GM23338 (cell line): Measurements from ENCODE around the gene GPHN. TPM values are rescaled to one million over a fixed set of nuclear protein-coding genes. Genes with fewer than 3 reads are reported as not detected.

ENCODE experiments used
- ATAC-seq: fragments of 200-7000 bp; cut with Tn5 transposase; 3 replicates; pipeline ENCODE4 v1.9.1; 2020
- DNase-seq: peaks from one replicate; pipeline ENCODE4 v3.0.0-alpha.2; 2015; ENCODE audit warnings: low spot score
- H2AFZ ChIP-seq: fragments of 200-600 bp; sonication (generic); 2 replicates; pipeline ENCODE4 v1.8.0; 2016; ENCODE audit warnings: antibody characterized with exemption, mild to moderate bottlenecking, moderate library complexity
- H3F3A ChIP-seq: fragments of 200-600 bp; sonication (generic); replicated peaks from 2 replicates; pipeline ENCODE4 v1.8.0; 2017; ENCODE audit warnings: antibody characterized with exemption, mixed run types, low read depth
- H3K27ac ChIP-seq: fragments of 200-600 bp; sonication (generic); 2 replicates; pipeline ENCODE4 v1.6.1; 2016; ENCODE audit warnings: low read depth
- H3K27me3 ChIP-seq: fragments of 200-600 bp; sonication (generic); 2 replicates; pipeline ENCODE4 v1.8.0; 2016; ENCODE audit warnings: mild to moderate bottlenecking, mixed run types, moderate library complexity; ENCODE audit not compliant: insufficient read depth
- H3K36me3 ChIP-seq: fragments of 200-600 bp; sonication (generic); 2 replicates; pipeline ENCODE4 v1.8.0; 2016; ENCODE audit warnings: mild to moderate bottlenecking; ENCODE audit not compliant: insufficient read depth
- H3K4me1 ChIP-seq: fragments of 200-600 bp; sonication (generic); 2 replicates; pipeline ENCODE4 v1.8.0; 2016; ENCODE audit warnings: mild to moderate bottlenecking, moderate library complexity; ENCODE audit not compliant: insufficient read depth
- H3K4me2 ChIP-seq: fragments of 200-600 bp; sonication (generic); 2 replicates; pipeline ENCODE4 v1.7.1; 2017; ENCODE audit warnings: mixed run types
- H3K4me3 ChIP-seq: fragments of 200-600 bp; sonication (generic); 2 replicates; pipeline ENCODE4 v1.6.1; 2016; ENCODE audit warnings: mixed run types
- H3K79me2 ChIP-seq: fragments of 200-600 bp; sonication (generic); replicated peaks from 2 replicates; pipeline ENCODE4 v1.8.0; 2017; ENCODE audit warnings: mild to moderate bottlenecking; ENCODE audit not compliant: insufficient read depth
- H3K9me2 ChIP-seq: fragments of 200-600 bp; sonication (generic); 2 replicates; pipeline ENCODE4 v1.8.0; 2017; ENCODE audit not compliant: insufficient read depth
- H4K20me1 ChIP-seq: fragments of 200-600 bp; sonication (generic); replicated peaks from 2 replicates; pipeline ENCODE4 v1.8.0; 2017; ENCODE audit warnings: mild to moderate bottlenecking; ENCODE audit not compliant: insufficient read depth
- H3K27ac Mint-ChIP-seq: 2 replicates; pipeline ENCODE4 v1.8.0; 2020; ENCODE audit warnings: inconsistent platforms, mild to moderate bottlenecking, moderate library complexity, mixed read lengths
- H3K27me3 Mint-ChIP-seq: 3 replicates; pipeline ENCODE4 v1.8.0; 2022; ENCODE audit warnings: low read depth, mild to moderate bottlenecking, moderate library complexity, mixed read lengths, inconsistent platforms; ENCODE audit not compliant: insufficient read depth, poor library complexity
- H3K36me3 Mint-ChIP-seq: 3 replicates; pipeline ENCODE4 v1.8.0; 2021; ENCODE audit warnings: low read depth, mild to moderate bottlenecking, inconsistent platforms, moderate library complexity, mixed read lengths
- H3K4me1 Mint-ChIP-seq: 3 replicates; pipeline ENCODE4 v1.8.0; 2020; ENCODE audit warnings: mild to moderate bottlenecking, inconsistent platforms, mixed read lengths
- H3K4me3 Mint-ChIP-seq: 3 replicates; pipeline ENCODE4 v1.8.0; 2021; ENCODE audit warnings: moderate library complexity, mild to moderate bottlenecking, inconsistent platforms, mixed read lengths
- H3K9me3 Mint-ChIP-seq: 3 replicates; pipeline ENCODE4 v1.8.0; 2020; ENCODE audit warnings: moderate library complexity, mild to moderate bottlenecking, inconsistent platforms, mixed read lengths
- CREB1 ChIP-seq: fragments of 250-450 bp; sonication (Bioruptor Pico); IDR thresholded peaks from 2 replicates; pipeline ENCODE4 v1.5.0; 2020; ENCODE audit warnings: low read depth, mild to moderate bottlenecking, moderate library complexity
- EZH2 ChIP-seq: fragments of 200-600 bp; sonication (generic); IDR thresholded peaks from one replicate; pipeline ENCODE4 v1.8.0; 2017; ENCODE audit warnings: antibody characterized with exemption, mild to moderate bottlenecking, low read depth; ENCODE audit not compliant: unreplicated experiment
- EZH2phosphoT487 ChIP-seq: fragments of 200-600 bp; sonication (generic); IDR thresholded peaks from one replicate; pipeline ENCODE4 v1.8.1; 2018; ENCODE audit warnings: antibody characterized with exemption; ENCODE audit not compliant: unreplicated experiment
- JUNB ChIP-seq: IDR thresholded peaks from one replicate; pipeline ENCODE4 v1.6.1; 2016; ENCODE audit warnings: antibody characterized with exemption; ENCODE audit not compliant: unreplicated experiment
- NANOG ChIP-seq: IDR thresholded peaks from 2 replicates; pipeline ENCODE4 v1.6.1; 2016; ENCODE audit warnings: antibody characterized with exemption, borderline replicate concordance
- POLR2AphosphoS5 ChIP-seq: IDR thresholded peaks from 2 replicates; pipeline ENCODE4 v1.6.1; 2016; ENCODE audit warnings: antibody characterized with exemption, low read depth
- STAT1 ChIP-seq: IDR thresholded peaks from one replicate; pipeline ENCODE4 v1.6.1; 2016; ENCODE audit warnings: antibody characterized with exemption; ENCODE audit not compliant: unreplicated experiment
- ZNF114 ChIP-seq: fragments of 250-450 bp; sonication (Bioruptor Pico); IDR thresholded peaks from 2 replicates; pipeline ENCODE4 v1.5.0; 2020; ENCODE audit warnings: mild to moderate bottlenecking, moderate library complexity
- ZNF331 ChIP-seq: fragments of 250-450 bp; sonication (Bioruptor Pico); IDR thresholded peaks from 2 replicates; pipeline ENCODE4 v1.5.0; 2020; ENCODE audit warnings: low read depth, mild to moderate bottlenecking, moderate library complexity
- polyA plus RNA-seq: library from polyadenylated mRNA; unstranded; fragments of >200 nt; fragmentation: Nextera tagmentation; extraction: Ambion mirVana; gene quantifications from 2 replicates; pipeline ENCODE4 v1.2.1, GENCODE V29; 2016
- total RNA-seq: library from RNA; depleted of rRNA; stranded (reverse); fragments of >200 nt; shearing (Covaris generic); gene quantifications from 2 replicates; pipeline ENCODE4 v1.2.3, GENCODE V29; 2014
- TF ChIP-seq, protein P1 (sequence below): fragments of 250-450 bp; sonication (Bioruptor Pico); IDR thresholded peaks from 2 replicates; pipeline ENCODE4 v1.5.0; 2020; ENCODE audit warnings: mild to moderate bottlenecking, moderate library complexity
- TF ChIP-seq, protein P2 (sequence below): IDR thresholded peaks from 2 replicates; pipeline ENCODE4 v1.6.1; 2016; ENCODE audit warnings: antibody characterized with exemption
- TF ChIP-seq, protein P3 (sequence below), 2 experiments: fragments of 200-600 bp in 1 of 2; sonication (generic) in 1 of 2; conservative IDR thresholded peaks; 2 replicates each; pipeline versions ENCODE4 v1.5.1 to v1.6.1; 2016 to 2017; ENCODE audit warnings: antibody characterized with exemption in 2 of 2, low read depth in 2 of 2, mild to moderate bottlenecking in 2 of 2, moderate library complexity in 1 of 2
- TF ChIP-seq, protein P4 (sequence below): IDR thresholded peaks from one replicate; pipeline ENCODE4 v1.6.1; 2018; ENCODE audit warnings: antibody characterized with exemption; ENCODE audit not compliant: unreplicated experiment

The GPHN gene
- total and polyA plus RNA-seq, 2 experiments from 2014 or later = 17.6 to 20.6 TPM

DNA sequence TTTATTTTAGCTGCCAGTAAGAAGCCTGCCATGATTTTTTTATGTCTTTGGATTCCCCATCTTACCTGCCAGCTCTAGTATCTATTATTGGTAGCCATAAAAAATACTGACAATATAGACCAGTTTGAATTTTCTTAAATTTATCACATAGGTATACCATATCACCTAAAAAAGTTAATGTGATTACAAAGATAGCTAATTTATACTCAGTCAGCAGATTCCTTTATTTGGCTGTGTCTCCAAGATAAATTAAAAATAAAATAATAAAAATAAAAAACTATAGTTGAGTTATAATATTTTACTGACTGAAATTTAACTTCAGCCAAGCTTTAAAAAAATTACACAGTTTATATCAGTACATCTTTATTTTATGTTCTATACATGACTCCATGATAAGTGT, 128.3 kb downstream of the GPHN start (continued):
- TF ChIP-seq, protein P1, sequence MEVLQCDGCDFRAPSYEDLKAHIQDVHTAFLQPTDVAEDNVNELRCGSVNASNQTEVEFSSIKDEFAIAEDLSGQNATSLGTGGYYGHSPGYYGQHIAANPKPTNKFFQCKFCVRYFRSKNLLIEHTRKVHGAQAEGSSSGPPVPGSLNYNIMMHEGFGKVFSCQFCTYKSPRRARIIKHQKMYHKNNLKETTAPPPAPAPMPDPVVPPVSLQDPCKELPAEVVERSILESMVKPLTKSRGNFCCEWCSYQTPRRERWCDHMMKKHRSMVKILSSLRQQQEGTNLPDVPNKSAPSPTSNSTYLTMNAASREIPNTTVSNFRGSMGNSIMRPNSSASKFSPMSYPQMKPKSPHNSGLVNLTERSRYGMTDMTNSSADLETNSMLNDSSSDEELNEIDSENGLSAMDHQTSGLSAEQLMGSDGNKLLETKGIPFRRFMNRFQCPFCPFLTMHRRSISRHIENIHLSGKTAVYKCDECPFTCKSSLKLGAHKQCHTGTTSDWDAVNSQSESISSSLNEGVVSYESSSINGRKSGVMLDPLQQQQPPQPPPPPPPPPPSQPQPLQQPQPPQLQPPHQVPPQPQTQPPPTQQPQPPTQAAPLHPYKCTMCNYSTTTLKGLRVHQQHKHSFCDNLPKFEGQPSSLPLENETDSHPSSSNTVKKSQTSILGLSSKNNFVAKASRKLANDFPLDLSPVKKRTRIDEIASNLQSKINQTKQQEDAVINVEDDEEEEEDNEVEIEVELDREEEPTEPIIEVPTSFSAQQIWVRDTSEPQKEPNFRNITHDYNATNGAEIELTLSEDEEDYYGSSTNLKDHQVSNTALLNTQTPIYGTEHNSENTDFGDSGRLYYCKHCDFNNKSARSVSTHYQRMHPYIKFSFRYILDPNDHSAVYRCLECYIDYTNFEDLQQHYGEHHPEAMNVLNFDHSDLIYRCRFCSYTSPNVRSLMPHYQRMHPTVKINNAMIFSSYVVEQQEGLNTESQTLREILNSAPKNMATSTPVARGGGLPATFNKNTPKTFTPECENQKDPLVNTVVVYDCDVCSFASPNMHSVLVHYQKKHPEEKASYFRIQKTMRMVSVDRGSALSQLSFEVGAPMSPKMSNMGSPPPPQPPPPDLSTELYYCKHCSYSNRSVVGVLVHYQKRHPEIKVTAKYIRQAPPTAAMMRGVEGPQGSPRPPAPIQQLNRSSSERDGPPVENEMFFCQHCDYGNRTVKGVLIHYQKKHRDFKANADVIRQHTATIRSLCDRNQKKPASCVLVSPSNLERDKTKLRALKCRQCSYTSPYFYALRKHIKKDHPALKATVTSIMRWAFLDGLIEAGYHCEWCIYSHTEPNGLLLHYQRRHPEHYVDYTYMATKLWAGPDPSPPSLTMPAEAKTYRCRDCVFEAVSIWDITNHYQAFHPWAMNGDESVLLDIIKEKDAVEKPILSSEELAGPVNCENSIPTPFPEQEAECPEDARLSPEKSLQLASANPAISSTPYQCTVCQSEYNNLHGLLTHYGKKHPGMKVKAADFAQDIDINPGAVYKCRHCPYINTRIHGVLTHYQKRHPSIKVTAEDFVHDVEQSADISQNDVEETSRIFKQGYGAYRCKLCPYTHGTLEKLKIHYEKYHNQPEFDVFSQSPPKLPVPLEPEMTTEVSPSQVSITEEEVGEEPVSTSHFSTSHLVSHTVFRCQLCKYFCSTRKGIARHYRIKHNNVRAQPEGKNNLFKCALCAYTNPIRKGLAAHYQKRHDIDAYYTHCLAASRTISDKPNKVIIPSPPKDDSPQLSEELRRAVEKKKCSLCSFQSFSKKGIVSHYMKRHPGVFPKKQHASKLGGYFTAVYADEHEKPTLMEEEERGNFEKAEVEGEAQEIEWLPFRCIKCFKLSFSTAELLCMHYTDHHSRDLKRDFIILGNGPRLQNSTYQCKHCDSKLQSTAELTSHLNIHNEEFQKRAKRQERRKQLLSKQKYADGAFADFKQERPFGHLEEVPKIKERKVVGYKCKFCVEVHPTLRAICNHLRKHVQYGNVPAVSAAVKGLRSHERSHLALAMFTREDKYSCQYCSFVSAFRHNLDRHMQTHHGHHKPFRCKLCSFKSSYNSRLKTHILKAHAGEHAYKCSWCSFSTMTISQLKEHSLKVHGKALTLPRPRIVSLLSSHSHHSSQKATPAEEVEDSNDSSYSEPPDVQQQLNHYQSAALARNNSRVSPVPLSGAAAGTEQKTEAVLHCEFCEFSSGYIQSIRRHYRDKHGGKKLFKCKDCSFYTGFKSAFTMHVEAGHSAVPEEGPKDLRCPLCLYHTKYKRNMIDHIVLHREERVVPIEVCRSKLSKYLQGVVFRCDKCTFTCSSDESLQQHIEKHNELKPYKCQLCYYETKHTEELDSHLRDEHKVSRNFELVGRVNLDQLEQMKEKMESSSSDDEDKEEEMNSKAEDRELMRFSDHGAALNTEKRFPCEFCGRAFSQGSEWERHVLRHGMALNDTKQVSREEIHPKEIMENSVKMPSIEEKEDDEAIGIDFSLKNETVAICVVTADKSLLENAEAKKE (CRISPR knock-in tag) = no peak
- TF ChIP-seq JUNB = no peak
- TF ChIP-seq, protein P2, sequence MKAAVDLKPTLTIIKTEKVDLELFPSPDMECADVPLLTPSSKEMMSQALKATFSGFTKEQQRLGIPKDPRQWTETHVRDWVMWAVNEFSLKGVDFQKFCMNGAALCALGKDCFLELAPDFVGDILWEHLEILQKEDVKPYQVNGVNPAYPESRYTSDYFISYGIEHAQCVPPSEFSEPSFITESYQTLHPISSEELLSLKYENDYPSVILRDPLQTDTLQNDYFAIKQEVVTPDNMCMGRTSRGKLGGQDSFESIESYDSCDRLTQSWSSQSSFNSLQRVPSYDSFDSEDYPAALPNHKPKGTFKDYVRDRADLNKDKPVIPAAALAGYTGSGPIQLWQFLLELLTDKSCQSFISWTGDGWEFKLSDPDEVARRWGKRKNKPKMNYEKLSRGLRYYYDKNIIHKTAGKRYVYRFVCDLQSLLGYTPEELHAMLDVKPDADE = no peak
- no peak for TF ChIP-seq EZH2
- no peak for TF ChIP-seq ZNF114 (CRISPR knock-in tag)
- TF ChIP-seq EZH2phosphoT487 = no peak
- TF ChIP-seq STAT1 = no peak
- no peak for TF ChIP-seq NANOG
- no peak for TF ChIP-seq ZNF331 (CRISPR knock-in tag)

DNA sequence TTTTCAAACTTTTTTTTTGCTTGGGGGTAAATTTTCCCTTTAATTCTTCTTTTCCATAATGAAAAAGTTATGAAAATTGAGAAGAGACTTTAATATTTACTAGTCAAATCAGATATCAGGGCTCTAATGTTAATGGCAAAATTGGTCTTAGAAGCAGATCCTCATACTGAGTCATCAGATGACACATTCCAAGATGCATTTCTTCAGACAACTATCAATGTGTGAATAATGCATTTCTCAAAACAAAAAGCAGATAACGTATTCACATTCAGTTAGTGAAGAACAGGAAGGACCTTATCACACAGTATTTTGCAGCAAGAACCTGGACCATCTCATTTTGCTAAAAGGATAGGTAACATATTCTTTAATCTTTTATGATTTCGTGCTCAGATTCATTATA, 130.7 kb downstream of the GPHN start:
- Histone ChIP-seq H3K27me3 (no peaks in the 10 kb centered on the region), H2AFZ (no peak overlapping the region), H4K20me1 (no peaks in the 10 kb centered on the region), H3F3A (no peaks in the 10 kb centered on the region), H3K4me1 (no peaks in the 10 kb centered on the region), H3K79me2 (peaks cover 26% of the 10 kb centered on the region), H3K36me3 (no peaks in the 10 kb centered on the region), H3K4me3 (no peak overlapping the region), H3K27ac (no peak overlapping the region), H3K9me2 (no peaks in the 10 kb centered on the region), H3K4me2 (no peak overlapping the region)
- Mint-ChIP-seq H3K4me1 (peaks cover 6% of the 10 kb centered on the region), H3K27me3 (no peaks in the 10 kb centered on the region), H3K9me3 (no peaks in the 10 kb centered on the region), H3K36me3 (no peaks in the 10 kb centered on the region), H3K27ac (no peak overlapping the region), H3K4me3 (no peak overlapping the region)
- ATAC-seq (no peak), DNase-seq (no peak)
- no peak for TF ChIP-seq POLR2AphosphoS5
- TF ChIP-seq, protein P3, sequence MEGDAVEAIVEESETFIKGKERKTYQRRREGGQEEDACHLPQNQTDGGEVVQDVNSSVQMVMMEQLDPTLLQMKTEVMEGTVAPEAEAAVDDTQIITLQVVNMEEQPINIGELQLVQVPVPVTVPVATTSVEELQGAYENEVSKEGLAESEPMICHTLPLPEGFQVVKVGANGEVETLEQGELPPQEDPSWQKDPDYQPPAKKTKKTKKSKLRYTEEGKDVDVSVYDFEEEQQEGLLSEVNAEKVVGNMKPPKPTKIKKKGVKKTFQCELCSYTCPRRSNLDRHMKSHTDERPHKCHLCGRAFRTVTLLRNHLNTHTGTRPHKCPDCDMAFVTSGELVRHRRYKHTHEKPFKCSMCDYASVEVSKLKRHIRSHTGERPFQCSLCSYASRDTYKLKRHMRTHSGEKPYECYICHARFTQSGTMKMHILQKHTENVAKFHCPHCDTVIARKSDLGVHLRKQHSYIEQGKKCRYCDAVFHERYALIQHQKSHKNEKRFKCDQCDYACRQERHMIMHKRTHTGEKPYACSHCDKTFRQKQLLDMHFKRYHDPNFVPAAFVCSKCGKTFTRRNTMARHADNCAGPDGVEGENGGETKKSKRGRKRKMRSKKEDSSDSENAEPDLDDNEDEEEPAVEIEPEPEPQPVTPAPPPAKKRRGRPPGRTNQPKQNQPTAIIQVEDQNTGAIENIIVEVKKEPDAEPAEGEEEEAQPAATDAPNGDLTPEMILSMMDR (conservative IDR thresholded peaks at IDR 0.05; ENCODE audit: low read depth in 2 of 2) = no peak
- TF ChIP-seq, protein P4, sequence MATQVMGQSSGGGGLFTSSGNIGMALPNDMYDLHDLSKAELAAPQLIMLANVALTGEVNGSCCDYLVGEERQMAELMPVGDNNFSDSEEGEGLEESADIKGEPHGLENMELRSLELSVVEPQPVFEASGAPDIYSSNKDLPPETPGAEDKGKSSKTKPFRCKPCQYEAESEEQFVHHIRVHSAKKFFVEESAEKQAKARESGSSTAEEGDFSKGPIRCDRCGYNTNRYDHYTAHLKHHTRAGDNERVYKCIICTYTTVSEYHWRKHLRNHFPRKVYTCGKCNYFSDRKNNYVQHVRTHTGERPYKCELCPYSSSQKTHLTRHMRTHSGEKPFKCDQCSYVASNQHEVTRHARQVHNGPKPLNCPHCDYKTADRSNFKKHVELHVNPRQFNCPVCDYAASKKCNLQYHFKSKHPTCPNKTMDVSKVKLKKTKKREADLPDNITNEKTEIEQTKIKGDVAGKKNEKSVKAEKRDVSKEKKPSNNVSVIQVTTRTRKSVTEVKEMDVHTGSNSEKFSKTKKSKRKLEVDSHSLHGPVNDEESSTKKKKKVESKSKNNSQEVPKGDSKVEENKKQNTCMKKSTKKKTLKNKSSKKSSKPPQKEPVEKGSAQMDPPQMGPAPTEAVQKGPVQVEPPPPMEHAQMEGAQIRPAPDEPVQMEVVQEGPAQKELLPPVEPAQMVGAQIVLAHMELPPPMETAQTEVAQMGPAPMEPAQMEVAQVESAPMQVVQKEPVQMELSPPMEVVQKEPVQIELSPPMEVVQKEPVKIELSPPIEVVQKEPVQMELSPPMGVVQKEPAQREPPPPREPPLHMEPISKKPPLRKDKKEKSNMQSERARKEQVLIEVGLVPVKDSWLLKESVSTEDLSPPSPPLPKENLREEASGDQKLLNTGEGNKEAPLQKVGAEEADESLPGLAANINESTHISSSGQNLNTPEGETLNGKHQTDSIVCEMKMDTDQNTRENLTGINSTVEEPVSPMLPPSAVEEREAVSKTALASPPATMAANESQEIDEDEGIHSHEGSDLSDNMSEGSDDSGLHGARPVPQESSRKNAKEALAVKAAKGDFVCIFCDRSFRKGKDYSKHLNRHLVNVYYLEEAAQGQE = no peak
- TF ChIP-seq JUNB = no peak
- TF ChIP-seq EZH2 = no peak
- no peak for TF ChIP-seq CREB1
- TF ChIP-seq ZNF331 (CRISPR knock-in tag) = no peak
- no peak for TF ChIP-seq ZNF114 (CRISPR knock-in tag)
- TF ChIP-seq EZH2phosphoT487 = no peak
